Measurements from ENCODE around the gene RPS6KA2.

DNA sequence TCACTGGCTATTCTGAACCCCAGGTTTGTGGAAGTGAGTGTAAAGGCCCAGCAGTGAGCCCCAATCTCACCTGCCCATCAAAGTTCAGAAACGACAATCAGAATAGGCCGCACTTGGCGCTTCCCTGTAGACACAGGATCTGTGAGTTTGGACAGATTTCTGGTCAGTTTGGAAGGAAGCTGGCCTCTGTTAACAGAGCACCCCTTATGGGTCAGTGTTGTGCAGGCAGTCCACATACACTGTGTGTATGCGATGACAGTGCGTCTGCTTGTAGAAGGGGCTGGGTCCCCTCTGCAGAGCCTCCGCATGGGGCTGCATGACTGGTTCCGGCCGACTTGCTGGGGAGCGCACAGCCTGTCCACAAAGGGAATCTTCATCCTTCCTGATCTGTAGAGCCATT lies 240.9 kb downstream of the RPS6KA2 start:
- TF ChIP-seq, protein P1, sequence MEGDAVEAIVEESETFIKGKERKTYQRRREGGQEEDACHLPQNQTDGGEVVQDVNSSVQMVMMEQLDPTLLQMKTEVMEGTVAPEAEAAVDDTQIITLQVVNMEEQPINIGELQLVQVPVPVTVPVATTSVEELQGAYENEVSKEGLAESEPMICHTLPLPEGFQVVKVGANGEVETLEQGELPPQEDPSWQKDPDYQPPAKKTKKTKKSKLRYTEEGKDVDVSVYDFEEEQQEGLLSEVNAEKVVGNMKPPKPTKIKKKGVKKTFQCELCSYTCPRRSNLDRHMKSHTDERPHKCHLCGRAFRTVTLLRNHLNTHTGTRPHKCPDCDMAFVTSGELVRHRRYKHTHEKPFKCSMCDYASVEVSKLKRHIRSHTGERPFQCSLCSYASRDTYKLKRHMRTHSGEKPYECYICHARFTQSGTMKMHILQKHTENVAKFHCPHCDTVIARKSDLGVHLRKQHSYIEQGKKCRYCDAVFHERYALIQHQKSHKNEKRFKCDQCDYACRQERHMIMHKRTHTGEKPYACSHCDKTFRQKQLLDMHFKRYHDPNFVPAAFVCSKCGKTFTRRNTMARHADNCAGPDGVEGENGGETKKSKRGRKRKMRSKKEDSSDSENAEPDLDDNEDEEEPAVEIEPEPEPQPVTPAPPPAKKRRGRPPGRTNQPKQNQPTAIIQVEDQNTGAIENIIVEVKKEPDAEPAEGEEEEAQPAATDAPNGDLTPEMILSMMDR (IDR thresholded peaks at IDR 0.05) = no peak
- no peak for TF ChIP-seq POLR2A (IDR thresholded peaks at IDR 0.05)
